ENCODE measurements around the gene ABHD6. TPM values are rescaled to one million over a fixed set of nuclear protein-coding genes. Genes with fewer than 3 reads are reported as not detected.

Gene ABHD6
- total RNA-seq, 6 donors from 2014 or later, result 9.7 to 54.7 (median 16.9) TPM

- 78 to 81% methylated on average over 3 to 4 of the region's 4 CpGs for WGBS, 2 donors
- H3K4me3 ChIP-seq, result no peak overlapping the region
Measured at GRCh38 chr3:58235970-58236369, 1.6 kb upstream of the ABHD6 start.

GRCh38 chr3:58236527-58237237 is 910 bp upstream of the ABHD6 start:
- Histone ChIP-seq H3K4me1 (peaks cover 14 to 22% (median 18%) of the 10 kb centered on the region in 4 donors), H3K27ac (peak overlapping the region; percentile 67 to 84 (median 82)), H3K36me3 (no peaks in the 10 kb centered on the region), H3K4me3 (peak overlapping the region; percentile 62 to 100 (median 86)), H3K27me3 (no peaks in the 10 kb centered on the region), H3K9me3 (no peaks in the 10 kb centered on the region)
- 14 to 26% methylated on average over 8 to 24 of the region's 24 CpGs for whole genome bisulfite sequencing, 2 donors
- peak in 1 of 2 donors; percentile 11 for ATAC-seq (ENCODE audit: low FRiP score in 2 of 2)
- TF ChIP-seq POLR2AphosphoS5 (IDR thresholded peaks at IDR 0.05), result no peak
- no peak for TF ChIP-seq CTCF (IDR thresholded peaks at IDR 0.05)
- no peak for TF ChIP-seq POLR2A (IDR thresholded peaks at IDR 0.05)
- no peak for TF ChIP-seq EP300 (IDR thresholded peaks at IDR 0.05)
- peak in 1 of 2 donors; percentile 36 for DNase-seq

More at GRCh38 chr3:58235970-58236369, 1.6 kb upstream of the ABHD6 start:
- Histone ChIP-seq H3K27me3 (no peaks in the 10 kb centered on the region), H3K27ac (no peak overlapping the region), H3K9me3 (no peaks in the 10 kb centered on the region), H3K36me3 (no peaks in the 10 kb centered on the region), H3K4me1 (peaks cover 14 to 22% (median 18%) of the 10 kb centered on the region in 4 donors)
- no peak for ATAC-seq (ENCODE audit: low FRiP score in 2 of 2)
- TF ChIP-seq CTCF (IDR thresholded peaks at IDR 0.05), result no peak
- TF ChIP-seq EP300 (IDR thresholded peaks at IDR 0.05), result no peak
- no peak for TF ChIP-seq POLR2AphosphoS5 (IDR thresholded peaks at IDR 0.05)
- TF ChIP-seq POLR2A (IDR thresholded peaks at IDR 0.05), result no peak
- no peak for DNase-seq

- Histone ChIP-seq H3K4me1 (peaks cover 14 to 22% (median 18%) of the 10 kb centered on the region in 4 donors), H3K27me3 (no peaks in the 10 kb centered on the region), H3K4me3 (peak overlapping the region; percentile 62 to 100 (median 86)), H3K36me3 (no peaks in the 10 kb centered on the region), H3K27ac (peak overlapping the region; percentile 67 to 84 (median 82)), H3K9me3 (no peaks in the 10 kb centered on the region)
- TF ChIP-seq CTCF (IDR thresholded peaks at IDR 0.05) (no peak), POLR2AphosphoS5 (IDR thresholded peaks at IDR 0.05) (no peak), EP300 (IDR thresholded peaks at IDR 0.05) (no peak), POLR2A (IDR thresholded peaks at IDR 0.05) (no peak)
- DNase-seq (peak; percentile 50 to 90), ATAC-seq (ENCODE audit: low FRiP score in 2 of 2) (peak; percentile 65 to 81)
- WGBS, 2 donors, result 1 to 2% methylated on average over 30 to 40 of the region's 53 CpGs
Measured at GRCh38 chr3:58237941-58238681, 519 bp downstream of the ABHD6 start.

- Histone ChIP-seq H3K36me3 (no peaks in the 10 kb centered on the region), H3K4me1 (peaks cover 14 to 22% (median 18%) of the 10 kb centered on the region in 4 donors), H3K4me3 (peak overlapping the region in 3 of 4 donors; percentile 62 to 100 (median 81)), H3K27ac (no peak overlapping the region), H3K27me3 (no peaks in the 10 kb centered on the region), H3K9me3 (no peaks in the 10 kb centered on the region)
- TF ChIP-seq EP300 (IDR thresholded peaks at IDR 0.05), result no peak
- WGBS, 2 donors, result 70 to 73% methylated on average over 7 of the region's 7 CpGs
- ATAC-seq (ENCODE audit: low FRiP score in 2 of 2) (no peak), DNase-seq (no peak)
Measured at GRCh38 chr3:58238830-58239229, 1.2 kb downstream of the ABHD6 start.

GRCh38 chr3:58241306-58242044 is 3.9 kb downstream of the ABHD6 start:
- H3K4me3 ChIP-seq, result no peak overlapping the region
- TF ChIP-seq POLR2A (IDR thresholded peaks at IDR 0.05) (no peak), CTCF (IDR thresholded peaks at IDR 0.05) (no peak), EP300 (IDR thresholded peaks at IDR 0.05) (no peak), POLR2AphosphoS5 (IDR thresholded peaks at IDR 0.05) (no peak)
- no peak overlapping the region for H3K27ac ChIP-seq
- no peaks in the 10 kb centered on the region for H3K9me3 ChIP-seq
- peaks cover 13 to 22% (median 17%) of the 10 kb centered on the region in 4 donors for H3K4me1 ChIP-seq
- H3K36me3 ChIP-seq, result no peaks in the 10 kb centered on the region
- no peaks in the 10 kb centered on the region for H3K27me3 ChIP-seq
- WGBS, 2 donors, result 89 to 95% methylated on average over 4 of the region's 4 CpGs
- ATAC-seq (ENCODE audit: low FRiP score in 2 of 2), result no peak
- DNase-seq, result no peak

All from upper lobe of left lung (tissue), 6 donors.